HG03135 (cell line): ENCODE results near the gene NACAD.

Source experiments
- ATAC-seq: cut with Tn5 transposase; IDR thresholded peaks from one replicate; pipeline ENCODE4 v1.9.1; 2021; ENCODE audit warnings: mild to moderate bottlenecking, moderate library complexity; ENCODE audit not compliant: unreplicated experiment

Gene NACAD, protein sequence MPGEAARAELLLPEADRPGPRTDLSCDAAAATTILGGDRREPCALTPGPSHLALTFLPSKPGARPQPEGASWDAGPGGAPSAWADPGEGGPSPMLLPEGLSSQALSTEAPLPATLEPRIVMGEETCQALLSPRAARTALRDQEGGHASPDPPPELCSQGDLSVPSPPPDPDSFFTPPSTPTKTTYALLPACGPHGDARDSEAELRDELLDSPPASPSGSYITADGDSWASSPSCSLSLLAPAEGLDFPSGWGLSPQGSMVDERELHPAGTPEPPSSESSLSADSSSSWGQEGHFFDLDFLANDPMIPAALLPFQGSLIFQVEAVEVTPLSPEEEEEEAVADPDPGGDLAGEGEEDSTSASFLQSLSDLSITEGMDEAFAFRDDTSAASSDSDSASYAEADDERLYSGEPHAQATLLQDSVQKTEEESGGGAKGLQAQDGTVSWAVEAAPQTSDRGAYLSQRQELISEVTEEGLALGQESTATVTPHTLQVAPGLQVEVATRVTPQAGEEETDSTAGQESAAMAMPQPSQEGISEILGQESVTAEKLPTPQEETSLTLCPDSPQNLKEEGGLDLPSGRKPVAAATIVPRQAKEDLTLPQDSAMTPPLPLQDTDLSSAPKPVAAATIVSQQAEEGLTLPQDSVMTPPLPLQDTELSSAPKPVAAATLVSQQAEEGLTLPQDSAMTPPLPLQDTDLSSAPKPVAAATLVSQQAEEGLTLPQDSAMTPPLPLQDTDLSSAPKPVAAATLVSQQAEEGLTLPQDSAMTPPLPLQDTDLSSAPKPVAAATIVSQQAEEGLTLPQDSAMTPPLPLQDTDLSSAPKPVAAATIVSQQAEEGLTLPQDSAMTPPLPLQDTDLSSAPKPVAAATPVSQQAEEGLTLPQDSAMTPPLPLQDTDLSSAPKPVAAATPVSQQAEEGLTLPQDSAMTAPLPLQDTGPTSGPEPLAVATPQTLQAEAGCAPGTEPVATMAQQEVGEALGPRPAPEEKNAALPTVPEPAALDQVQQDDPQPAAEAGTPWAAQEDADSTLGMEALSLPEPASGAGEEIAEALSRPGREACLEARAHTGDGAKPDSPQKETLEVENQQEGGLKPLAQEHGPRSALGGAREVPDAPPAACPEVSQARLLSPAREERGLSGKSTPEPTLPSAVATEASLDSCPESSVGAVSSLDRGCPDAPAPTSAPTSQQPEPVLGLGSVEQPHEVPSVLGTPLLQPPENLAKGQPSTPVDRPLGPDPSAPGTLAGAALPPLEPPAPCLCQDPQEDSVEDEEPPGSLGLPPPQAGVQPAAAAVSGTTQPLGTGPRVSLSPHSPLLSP (N-terminal part only)

DNA sequence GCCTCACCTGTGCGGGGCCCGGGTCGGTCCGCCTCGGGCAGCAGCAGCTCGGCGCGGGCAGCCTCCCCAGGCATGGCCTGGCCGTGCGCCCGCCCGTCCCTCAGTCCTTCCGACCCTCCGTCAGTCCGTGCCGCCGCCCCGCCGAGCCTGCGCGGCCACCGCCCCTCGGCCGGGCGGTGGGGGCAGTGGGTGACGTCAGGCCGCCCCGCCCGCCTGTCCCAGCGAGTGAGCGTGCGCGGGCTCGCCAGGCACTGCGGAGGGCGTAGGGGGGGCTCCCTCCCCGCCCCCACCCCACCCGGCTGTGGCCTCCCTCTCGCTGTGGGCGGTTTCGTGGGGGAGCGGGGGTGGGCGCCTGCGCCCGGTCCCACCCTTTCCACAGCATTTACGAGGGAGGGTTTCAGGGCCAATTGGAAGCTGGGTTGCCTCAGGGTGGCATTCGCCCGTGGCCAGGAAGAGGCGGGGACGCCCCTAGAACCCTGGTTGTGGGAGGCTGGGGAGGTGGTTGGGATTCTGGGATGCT lies at the start of gene NACAD:
Gene NACAD, minus strand, starts transcription at position 149 of the 520 bp plus-strand sequence. Its CDS starts 75 bp downstream, at position 74.
- no peak for ATAC-seq

DNA sequence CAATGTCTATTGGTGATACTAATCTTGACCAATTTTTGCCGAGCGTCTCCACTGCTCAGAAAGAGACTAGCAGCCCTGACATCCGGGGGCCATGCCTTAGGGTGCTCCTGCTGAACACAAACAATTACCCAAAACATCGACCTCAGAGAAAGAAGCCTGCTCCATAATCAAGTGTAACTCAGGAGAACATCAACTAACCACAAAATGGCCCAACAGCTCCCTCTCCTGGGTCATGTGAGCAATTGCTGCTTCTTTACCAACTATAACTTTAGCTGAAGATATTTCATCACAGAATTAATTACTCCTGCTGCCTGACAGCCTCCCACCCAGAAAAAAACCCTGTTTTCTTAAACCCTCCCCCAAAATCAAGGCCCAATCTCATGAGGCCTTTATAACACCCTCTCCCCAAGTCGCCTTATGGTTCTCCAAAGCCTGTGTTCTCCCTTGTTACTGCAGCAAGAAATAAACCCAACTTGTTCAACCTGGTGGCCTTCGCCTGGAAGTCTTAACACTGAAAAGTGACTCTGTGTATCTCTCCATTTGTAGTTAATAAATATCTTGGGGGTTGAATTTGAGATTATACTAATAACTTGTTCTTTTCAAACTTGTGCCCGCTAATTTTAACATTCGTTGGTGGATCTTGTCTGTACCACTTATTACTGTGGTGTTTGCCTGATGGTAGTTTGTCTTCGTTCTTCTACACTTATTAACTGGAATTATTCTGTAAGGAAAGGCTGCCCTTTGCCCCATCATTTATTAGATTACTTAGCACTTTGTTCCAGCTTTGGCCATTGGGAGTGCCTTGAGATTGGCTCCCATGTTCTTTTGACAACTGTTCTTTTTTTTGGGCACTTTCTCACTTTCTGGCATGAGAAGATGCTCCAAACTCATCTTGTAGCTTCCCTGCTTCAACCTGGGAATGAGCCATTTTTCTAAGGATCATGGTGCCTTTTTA lies 47.6 kb upstream of the NACAD start:
- ATAC-seq = peak; percentile 54

DNA sequence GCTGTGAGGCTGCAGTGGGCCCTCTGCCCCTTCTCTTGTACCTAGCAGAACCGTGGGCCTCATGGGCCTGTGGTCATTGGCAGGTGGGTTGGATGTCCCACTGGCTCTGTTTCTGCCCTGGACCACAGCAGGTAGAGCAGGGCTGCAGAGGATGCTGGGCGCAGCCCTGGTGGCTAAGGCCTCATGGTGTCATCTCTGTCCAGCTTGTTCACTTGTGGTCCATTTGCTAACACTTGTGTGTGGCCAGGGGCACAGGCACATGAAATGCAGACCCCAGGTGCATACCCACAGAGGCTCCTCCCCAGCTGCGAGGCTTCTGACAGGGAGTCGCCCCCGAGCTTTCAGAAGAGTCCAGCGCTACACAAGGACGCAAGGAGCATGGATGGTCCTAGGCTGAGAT lies 45.1 kb upstream of the NACAD start:
- no peak for ATAC-seq

DNA sequence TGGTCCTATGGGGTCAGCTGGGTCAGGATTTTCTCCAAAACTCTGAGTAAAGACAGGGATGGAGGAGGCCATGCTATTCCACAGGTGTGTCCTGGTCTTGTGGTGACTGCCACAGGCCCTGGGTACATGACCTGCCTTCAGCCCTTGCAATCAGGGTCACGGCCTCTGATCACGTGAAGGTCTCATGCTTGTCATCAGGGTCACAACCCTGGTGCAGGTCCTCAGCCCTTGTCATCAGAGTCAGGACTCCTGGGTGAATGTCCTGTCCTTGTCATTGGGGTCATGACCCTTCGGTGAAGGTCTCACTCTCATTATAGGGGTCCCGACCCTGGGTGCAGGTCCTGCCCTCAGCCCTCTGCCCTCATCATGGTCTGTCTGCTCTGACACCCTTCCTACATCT lies 44.6 kb upstream of the NACAD start:
- ATAC-seq = no peak

DNA sequence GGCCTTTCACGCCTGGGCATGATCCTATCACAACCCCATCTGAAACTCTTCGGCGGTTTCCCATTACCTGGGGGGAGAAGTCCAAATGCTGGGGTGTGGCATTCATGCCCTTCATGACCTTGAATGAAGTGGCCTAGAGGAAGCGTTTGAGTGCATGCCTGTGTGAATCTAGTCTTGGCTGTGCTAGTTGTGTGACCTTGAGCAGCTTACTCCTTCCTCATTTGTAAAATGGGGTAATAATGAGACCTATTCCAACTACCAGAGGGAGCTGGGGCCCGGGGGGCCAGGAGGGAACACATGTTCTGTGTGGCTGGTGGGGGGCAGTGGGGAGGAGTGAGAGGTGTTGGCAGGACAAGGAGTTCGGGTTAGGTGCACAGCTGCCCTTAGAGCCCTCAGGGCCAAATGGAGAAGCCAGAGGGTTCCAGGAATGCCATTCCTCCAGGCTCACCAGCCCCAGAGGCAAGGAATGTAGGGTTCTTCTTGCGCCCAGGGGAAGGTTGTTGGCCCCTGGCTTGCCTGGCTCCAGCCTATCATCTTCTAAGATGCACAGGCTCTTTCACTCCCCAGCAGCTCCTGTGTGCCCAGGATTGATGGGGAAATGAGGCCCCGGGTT lies 44.0 kb upstream of the NACAD start:
- ATAC-seq = no peak

DNA sequence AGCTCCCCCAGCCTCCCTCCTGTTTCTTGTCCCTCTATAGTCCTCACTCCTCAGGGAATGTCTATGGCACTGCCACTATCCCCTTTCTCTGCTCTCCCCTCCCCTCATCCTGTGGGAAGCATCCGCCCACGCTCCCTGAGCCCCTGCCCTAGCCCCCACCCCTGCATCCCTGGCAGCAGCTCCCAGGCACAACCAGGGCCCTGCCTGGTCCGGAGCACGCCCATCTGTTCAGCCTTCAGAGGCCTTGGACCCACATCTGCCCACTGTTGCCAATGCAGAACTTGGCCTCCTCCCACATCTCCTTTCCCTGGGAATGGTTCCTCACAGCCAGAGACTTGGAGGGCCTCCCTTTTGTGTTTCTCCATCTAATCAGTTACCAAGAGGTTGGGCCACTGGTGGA lies 43.1 kb upstream of the NACAD start:
- ATAC-seq = no peak

DNA sequence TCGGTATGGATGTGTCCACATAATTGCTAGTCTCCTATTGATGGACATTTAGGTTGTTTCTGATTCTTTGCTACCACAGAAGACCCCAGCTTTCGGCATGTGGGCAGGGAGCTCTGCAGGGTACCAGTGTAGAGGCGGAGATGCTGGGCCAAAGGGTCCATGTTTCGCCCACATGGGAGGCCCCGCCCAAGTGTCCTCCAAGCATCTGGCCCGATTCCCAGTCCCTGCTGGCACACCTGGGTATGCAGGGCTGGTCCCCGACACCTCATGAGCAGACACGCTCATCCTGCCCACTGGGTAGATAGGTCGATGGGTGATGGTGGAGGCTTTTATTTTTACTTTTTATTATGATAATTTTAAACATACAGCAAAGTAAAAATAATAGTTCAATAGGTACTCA lies 42.1 kb upstream of the NACAD start:
- no peak for ATAC-seq

DNA sequence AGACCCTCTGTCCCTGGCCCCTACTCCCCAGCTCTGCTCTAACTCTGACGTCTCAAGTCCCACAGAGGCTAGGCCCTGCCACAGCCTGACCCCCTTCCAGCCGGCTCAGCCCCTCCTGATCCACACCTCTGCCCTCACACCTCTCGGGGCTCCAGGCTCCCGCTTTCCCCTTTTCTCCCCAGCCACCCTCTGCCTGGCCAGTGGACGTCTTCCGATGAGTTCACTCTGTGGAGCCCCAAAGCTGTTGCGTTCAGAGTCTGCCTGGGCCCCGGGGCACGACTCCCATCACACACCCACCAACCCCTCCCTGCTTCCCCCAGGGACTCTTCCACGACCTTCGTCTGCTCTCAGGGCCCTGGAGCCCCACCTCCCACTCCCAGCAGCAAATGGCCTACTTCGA lies 41.1 kb upstream of the NACAD start:
- no peak for ATAC-seq

DNA sequence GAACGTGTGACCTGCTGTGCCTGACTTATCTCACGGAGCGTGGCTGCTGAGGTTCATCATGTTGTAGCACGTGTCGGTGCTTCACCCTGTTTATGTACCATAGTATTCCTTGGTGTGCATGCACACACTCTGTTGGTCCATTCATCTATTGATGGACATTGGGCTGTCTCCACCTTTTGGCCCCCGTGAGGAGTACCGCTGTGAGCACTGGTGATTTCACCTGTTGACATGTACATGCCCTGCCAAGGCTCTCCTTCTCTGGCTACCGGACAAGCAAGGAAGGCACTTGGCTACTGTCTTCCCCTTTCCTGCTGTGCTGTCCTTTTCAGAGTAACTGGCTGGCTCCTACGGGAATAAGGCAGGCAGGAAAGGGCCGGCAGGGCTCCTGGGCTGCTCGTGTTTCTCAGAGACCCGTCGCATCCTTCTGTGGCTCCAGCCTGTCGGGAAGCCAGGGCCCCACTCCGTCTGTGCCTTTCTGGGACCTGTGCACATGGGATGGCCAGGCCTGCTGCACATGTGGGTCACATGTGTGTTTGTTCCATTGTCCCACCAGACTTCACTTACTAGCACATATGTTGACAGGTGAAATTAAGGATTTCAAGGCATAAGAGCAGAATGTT lies 40.5 kb upstream of the NACAD start:
- no peak for ATAC-seq

DNA sequence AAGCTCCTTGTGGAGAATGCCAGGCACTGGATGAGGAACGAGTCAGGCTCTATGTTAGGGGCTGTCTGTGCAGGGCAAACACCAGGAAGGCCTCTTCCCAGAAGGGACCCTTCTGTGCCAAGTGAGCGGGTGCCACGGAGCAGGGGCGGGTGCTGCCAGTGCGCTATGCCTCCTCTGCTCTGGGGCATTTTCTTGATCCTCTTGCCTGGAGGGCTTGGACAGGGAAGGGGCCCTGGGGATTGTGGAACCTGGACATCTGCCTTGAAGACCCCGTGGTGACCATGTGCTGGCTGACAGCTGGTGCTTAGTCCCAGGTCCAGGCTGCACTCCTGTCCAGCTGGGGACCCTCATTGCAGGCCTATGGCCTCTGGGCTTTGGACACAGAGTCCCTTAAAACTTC lies 38.2 kb upstream of the NACAD start:
- no peak for ATAC-seq

DNA sequence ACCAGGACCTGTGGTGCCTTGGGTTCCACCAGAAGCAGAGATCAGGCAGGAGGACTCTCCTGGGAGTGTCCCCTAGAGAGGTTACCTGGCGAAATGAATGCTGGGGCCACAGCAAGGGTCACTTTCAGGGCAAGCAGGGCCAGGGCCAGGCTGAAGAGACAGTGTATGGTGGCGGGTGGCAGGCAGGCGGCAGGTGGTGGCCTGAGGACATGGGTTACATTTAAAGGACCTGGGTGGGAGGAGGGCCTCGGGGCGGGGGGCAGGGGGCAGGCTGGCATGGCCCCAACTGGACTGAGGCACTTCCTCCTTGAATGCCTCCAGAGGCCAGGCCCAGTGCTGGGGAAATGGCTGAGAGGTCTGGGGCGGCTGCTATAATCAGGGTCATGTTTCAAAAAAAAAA lies 37.4 kb upstream of the NACAD start:
- ATAC-seq = no peak

DNA sequence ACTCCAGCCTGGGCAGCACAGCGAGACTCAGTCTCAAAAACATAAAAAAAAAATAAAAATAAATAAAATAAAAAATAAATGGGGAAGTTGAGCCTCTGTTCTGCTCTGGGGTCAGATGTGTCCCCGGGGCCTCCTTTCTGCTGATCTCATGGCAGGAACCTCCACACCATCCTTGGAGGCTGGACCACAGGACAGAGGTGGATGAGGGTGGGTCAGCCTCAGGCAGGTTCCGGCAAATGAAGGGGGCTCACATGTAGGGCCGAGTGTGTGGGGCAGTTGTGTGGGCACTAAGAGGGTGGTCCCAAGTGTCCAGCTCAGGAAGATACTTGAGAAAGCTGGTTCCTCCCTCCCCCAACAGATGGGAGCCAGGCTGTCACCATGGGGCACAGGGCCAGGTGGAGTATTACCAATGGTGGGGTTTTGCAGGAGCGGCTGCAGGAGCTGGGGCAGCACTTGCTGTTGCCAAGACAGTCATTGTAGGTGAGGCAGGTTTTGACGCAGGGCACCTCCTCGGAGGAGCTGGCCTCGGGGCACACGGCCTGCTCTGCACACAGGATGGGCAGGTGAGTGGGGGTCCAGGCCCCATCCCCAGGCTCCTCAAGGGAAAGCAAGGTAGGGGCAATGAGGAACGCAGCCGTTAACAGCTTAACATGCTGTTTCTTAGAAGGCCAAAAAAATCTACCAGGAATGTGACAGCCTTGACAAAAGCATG lies 36.6 kb upstream of the NACAD start:
- no peak for ATAC-seq

DNA sequence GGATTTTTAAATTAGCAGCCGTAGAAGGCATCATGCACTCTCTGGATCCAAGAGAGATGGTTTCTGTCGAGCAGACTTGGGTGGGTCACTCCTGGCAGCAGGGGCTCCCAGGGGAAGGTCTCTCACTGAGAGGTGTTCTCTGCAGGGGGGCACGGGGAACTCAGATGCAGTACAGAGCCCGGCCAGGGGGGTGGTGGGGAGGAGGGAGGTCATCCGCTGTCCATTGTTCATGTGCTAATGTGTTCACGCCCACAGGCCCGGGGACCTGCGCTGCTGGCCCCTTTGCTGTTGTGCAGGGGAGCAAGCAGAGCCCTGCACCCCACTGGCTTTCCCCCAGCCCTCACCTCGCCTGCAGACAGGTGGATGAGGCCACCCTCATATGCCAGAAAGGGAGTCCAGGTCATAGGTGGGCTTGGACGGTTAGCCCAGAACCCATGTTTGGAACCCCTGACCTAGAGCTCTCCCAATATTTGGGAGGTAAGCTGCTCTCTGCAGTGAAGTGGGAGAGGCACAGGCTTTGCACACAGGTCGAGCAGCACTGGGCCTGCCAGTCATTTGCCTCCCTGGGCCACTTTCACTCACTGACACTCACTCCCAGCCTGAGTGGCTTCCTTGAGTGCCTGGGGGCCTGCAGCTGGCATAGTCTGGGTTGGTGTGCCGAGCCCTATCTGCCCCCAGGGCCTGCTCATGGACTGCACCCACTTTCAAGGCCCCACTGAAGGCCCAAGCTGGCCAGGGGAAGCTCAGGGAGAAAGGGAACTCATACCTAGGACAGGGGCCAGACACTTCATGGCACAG lies 35.3 kb upstream of the NACAD start:
- ATAC-seq = no peak

DNA sequence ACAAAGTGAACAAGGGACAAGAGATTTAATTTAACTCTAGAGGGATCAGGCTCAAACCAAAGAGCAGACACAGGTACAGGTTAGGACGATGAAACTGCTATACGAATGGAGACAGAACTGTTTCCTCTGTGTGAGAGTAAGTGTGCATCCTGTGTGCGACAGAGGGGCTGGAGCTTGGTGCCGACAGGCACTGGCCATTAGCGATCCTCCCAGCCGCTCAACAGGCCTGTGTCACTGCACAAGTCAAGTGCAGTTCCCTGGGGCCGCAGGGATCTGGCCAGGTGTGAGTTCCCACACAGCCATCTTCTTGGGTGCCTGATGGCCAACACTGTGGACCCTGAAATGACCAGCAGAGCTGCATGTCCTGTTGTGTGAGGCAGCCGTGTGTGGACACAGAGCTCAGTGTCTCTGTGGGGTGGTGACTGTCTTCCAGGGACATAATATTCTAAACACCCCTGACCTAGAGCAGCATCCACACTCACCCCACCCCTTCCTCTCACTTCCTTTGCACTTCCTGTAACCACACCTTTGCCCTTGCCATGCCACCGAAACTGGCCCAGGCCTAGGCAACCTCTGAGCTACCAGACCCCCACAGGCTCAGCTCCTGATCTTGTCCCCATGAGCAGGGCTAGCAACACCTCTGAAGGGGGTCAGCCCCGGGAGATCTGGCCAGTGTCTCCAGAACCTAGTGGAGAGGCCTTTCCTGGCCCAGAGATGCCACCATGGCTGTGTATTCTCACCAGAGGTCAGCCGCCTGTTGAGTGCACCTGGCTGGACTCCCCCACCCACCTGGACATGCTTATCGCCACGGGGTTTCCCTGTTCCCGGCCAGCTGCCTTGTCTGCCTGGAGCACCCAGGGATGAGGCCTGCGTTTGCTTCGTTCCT lies 34.4 kb upstream of the NACAD start:
- no peak for ATAC-seq

DNA sequence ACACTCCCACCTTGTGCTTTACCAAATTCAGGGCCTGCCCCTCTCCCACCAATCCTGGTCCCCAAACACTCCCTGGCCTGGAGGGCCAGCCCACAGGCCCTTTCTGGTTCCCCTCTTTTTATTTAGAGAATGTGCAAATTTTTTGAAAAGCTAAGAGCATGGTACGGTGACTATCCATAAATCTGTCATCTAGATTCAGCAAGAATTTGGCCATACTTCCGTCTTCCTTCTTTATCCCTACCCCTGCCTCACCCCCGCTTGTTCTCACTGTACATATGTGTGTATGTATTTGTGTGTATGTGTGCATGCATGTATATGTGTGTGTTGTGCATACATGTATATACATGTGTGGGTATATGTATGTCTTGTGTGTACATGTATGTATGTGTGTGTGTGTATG lies 30.8 kb upstream of the NACAD start:
- ATAC-seq = no peak

DNA sequence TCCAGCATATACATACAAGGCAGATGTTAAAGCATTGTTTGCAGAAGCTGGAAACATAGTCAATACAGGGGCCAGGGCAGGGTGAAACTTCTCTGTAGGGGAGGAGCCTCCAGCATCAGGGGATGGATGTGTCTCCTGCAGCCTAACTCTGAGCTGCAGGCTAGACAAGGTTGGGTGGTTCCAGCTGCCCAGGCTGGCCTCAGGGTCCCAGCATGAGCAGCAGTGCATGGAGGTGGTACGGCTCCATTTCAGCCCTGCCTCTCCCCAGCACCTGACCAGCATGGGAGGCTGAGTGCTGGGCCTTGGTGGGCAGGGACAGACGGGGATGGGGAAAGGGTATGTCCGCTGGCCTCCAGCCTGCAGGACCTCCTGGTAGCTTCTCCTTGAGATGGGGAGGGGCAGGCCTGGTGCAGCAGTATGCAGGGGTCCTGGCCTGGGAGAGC lies 30.1 kb upstream of the NACAD start:
- no peak for ATAC-seq
